HG02943 (cell line): ENCODE measurements around the gene FNDC11.
"Not testable (repeated sequence)": the region's sequence is repeated elsewhere in the genome, so short reads cannot be mapped to it uniquely, and the experiment has no call there.

Source experiments
- ATAC-seq: cut with Tn5 transposase; IDR thresholded peaks from one replicate; pipeline ENCODE4 v1.9.1; 2021; ENCODE audit warnings: mild to moderate bottlenecking, low read depth, moderate library complexity; ENCODE audit not compliant: unreplicated experiment

The FNDC11 gene

GRCh38 chr20:63552481-63553249, 1.3 kb upstream of the FNDC11 start:
- no peak for ATAC-seq

GRCh38 chr20:63553251-63553932, 567 bp upstream of the FNDC11 start:
- ATAC-seq = no peak

- no peak for ATAC-seq
These were observed 661 bp downstream of the FNDC11 start for GRCh38 chr20:63554361-63555278.

GRCh38 chr20:63555661-63556381, 1.9 kb downstream of the FNDC11 start:
- no peak for ATAC-seq

- ATAC-seq = no peak
These were observed 3.0 kb downstream of the FNDC11 start for GRCh38 chr20:63556873-63557478.

- ATAC-seq = no peak
These were observed 3.5 kb downstream of the FNDC11 start for GRCh38 chr20:63557481-63557891.

GRCh38 chr20:63558804-63559484, 5.0 kb downstream of the FNDC11 start:
- ATAC-seq = no peak

GRCh38 chr20:63559485-63560332, 5.8 kb downstream of the FNDC11 start:
- not testable (repeated sequence) for ATAC-seq

- no peak for ATAC-seq
These were observed 6.4 kb downstream of the FNDC11 start for GRCh38 chr20:63560333-63560805.

- ATAC-seq = no peak
These were observed 7.1 kb downstream of the FNDC11 start for GRCh38 chr20:63560856-63561609.

- no peak for ATAC-seq
These were observed 7.9 kb downstream of the FNDC11 start for GRCh38 chr20:63561624-63562396.

GRCh38 chr20:63562461-63563224, 8.7 kb downstream of the FNDC11 start:
- no peak for ATAC-seq

- ATAC-seq = no peak
These were observed 9.4 kb downstream of the FNDC11 start for GRCh38 chr20:63563225-63563935.

GRCh38 chr20:63564036-63564810, 10.3 kb downstream of the FNDC11 start:
- no peak for ATAC-seq
